Brain pericyte (primary cell): ENCODE results near the gene TYRO3.

Experiments used
- DNase-seq: peaks from one replicate; pipeline ENCODE4 v3.0.0-alpha.2; 2012; ENCODE audit warnings: low read depth, low spot score

TYRO3 gene

GRCh38 chr15:41558400-41559238, at the start of gene TYRO3:
TSS of gene TYRO3 (plus strand) at chr15:41559212. CDS start at chr15:41559258, 46 bp downstream.
- DNase-seq, result no peak

- no peak for DNase-seq
Measured at GRCh38 chr15:41510728-41511127, 48.3 kb upstream of the TYRO3 start.

GRCh38 chr15:41511331-41511898, 47.6 kb upstream of the TYRO3 start:
- no peak for DNase-seq

- DNase-seq, result no peak
Measured at GRCh38 chr15:41511899-41512369, 47.1 kb upstream of the TYRO3 start.

GRCh38 chr15:41512512-41512939, 46.5 kb upstream of the TYRO3 start:
- no peak for DNase-seq

- no peak for DNase-seq
Measured at GRCh38 chr15:41512940-41513505, 46.0 kb upstream of the TYRO3 start.

- DNase-seq, result no peak
Measured at GRCh38 chr15:41513506-41514227, 45.3 kb upstream of the TYRO3 start, which contains the start of gene LTK. TSS of gene LTK (minus strand) at chr15:41513827. CDS start at chr15:41513709, 118 bp downstream.

- no peak for DNase-seq
Measured at GRCh38 chr15:41517895-41518449, 41.0 kb upstream of the TYRO3 start.

- no peak for DNase-seq
Measured at GRCh38 chr15:41520636-41521035, 38.4 kb upstream of the TYRO3 start.

GRCh38 chr15:41521614-41522013, 37.4 kb upstream of the TYRO3 start:
- no peak for DNase-seq

- no peak for DNase-seq
Measured at GRCh38 chr15:41523097-41523496, 35.9 kb upstream of the TYRO3 start.

- no peak for DNase-seq
Measured at GRCh38 chr15:41530363-41530956, 28.6 kb upstream of the TYRO3 start.

GRCh38 chr15:41535544-41535943, 23.5 kb upstream of the TYRO3 start:
- no peak for DNase-seq

- DNase-seq, result no peak
Measured at GRCh38 chr15:41536866-41537265, 22.1 kb upstream of the TYRO3 start.

- no peak for DNase-seq
Measured at GRCh38 chr15:41543521-41543870, 15.5 kb upstream of the TYRO3 start.

- no peak for DNase-seq
Measured at GRCh38 chr15:41544650-41545015, 14.4 kb upstream of the TYRO3 start.

GRCh38 chr15:41545218-41545617, 13.8 kb upstream of the TYRO3 start:
- no peak for DNase-seq

GRCh38 chr15:41546851-41547786, 11.9 kb upstream of the TYRO3 start:
- no peak for DNase-seq

GRCh38 chr15:41550066-41550775, 8.8 kb upstream of the TYRO3 start:
- DNase-seq, result no peak

GRCh38 chr15:41553731-41554130, 5.3 kb upstream of the TYRO3 start:
- DNase-seq, result no peak
